Muscle of leg (tissue), 11 donors: ENCODE measurements around the gene ZFX. TPM values are rescaled to one million over a fixed set of nuclear protein-coding genes. Genes with fewer than 3 reads are reported as not detected.

Experiments
- DNase-seq: peaks from one replicate; pipeline ENCODE4 v3.0.0; 2013
- H3K27ac ChIP-seq: one replicate; pipeline ENCODE4 v1.5.1; 2013; ENCODE audit warnings: mild to moderate bottlenecking, low read length, control low read depth
- H3K27me3 ChIP-seq: one replicate; pipeline ENCODE4 v1.6.1; 2013; ENCODE audit warnings: low read length; ENCODE audit not compliant: control insufficient read depth, insufficient read depth
- H3K36me3 ChIP-seq: one replicate; pipeline ENCODE4 v1.6.1; 2013; ENCODE audit warnings: low read length; ENCODE audit not compliant: control insufficient read depth, insufficient read depth
- H3K4me1 ChIP-seq: one replicate; pipeline ENCODE4 v1.6.1; 2013; ENCODE audit warnings: low read length; ENCODE audit not compliant: control insufficient read depth, insufficient read depth
- H3K4me3 ChIP-seq: one replicate; pipeline ENCODE4 v1.5.1; 2013; ENCODE audit warnings: low read length, control low read depth
- H3K9me3 ChIP-seq: replicated peaks from 2 replicates; pipeline ENCODE4 v1.6.1; 2013; ENCODE audit warnings: low read depth, low read length; ENCODE audit not compliant: control insufficient read depth
- whole genome bisulfite sequencing: methylation state at CpG from one replicate; pipeline ENCODE4 v1.1.5; 2013; ENCODE audit warnings: missing lambda C conversion rate; ENCODE audit not compliant: insufficient coverage; 5-methylcytosine and 5-hydroxymethylcytosine counted together
- polyA plus RNA-seq, 8 donors: library from polyadenylated mRNA; unstranded; fragments of 120-200 nt; gene quantifications; one replicate each; pipeline versions ENCODE4 v1.2.1 to v1.2.3, GENCODE V29; 2013; ENCODE audit warnings: inconsistent platforms in 1 of 8, low replicate concordance in 1 of 8; ENCODE audit not compliant: insufficient read length in 8 of 8, insufficient read depth in 1 of 8
- total RNA-seq: library from RNA; stranded (reverse); fragments of 120-200 nt; gene quantifications from one replicate; pipeline ENCODE4 v1.2.4, GENCODE V29; 2013

The ZFX gene
- total and polyA plus RNA-seq, 9 donors = 13.8 to 47.7 (median 16.3) TPM

DNA sequence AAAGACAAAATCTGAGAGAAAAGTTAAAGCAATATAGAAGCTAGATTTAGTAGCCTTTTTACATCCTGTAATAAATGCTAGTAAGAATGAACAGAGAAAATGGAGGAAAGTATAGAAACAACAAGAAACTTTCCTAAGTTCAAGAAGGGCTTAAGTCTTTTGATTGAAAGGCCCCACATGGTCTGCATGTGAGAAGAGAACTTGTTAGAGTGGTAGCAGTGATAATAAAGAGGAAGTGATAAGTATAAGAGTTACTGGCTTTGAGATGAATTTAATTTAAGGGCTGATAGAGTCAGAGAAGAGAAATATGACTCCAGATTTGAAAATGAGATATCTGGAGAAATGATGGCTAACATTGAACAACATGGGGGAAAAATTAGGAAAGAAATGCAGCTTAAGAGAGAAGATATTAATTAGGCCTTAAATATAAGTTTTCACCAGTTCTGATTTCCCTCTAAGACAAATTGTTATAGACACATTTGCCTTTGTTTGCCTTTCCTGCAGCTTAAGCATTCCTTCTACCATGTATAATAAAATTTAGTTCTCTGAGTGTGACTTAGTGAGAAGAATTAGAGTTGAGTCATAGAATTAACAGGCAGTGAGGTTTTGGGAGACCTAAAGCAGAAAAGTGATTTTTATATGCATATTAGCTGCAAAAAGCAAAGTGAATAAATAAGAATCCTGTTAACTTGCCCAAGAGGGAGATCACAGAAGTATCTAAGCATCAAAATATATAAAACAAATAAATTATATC is 18.4 kb downstream of the ZFX start:
- peaks cover 3% of the 10 kb centered on the region for H3K36me3 ChIP-seq
- no peak overlapping the region for H3K4me3 ChIP-seq
- no peaks in the 10 kb centered on the region for H3K27me3 ChIP-seq
- no peaks in the 10 kb centered on the region for H3K9me3 ChIP-seq
- peaks cover 4% of the 10 kb centered on the region for H3K4me1 ChIP-seq
- DNase-seq = no peak
- no peak overlapping the region for H3K27ac ChIP-seq

- no peak overlapping the region for H3K27ac ChIP-seq
- no peaks in the 10 kb centered on the region for H3K9me3 ChIP-seq
- WGBS = 60% methylated on average over 1 of the region's 5 CpGs
- peaks cover 4% of the 10 kb centered on the region for H3K4me1 ChIP-seq
- H3K27me3 ChIP-seq = no peaks in the 10 kb centered on the region
- no peak for DNase-seq
- no peak overlapping the region for H3K4me3 ChIP-seq
- H3K36me3 ChIP-seq = peaks cover 10% of the 10 kb centered on the region
These were observed 19.3 kb downstream of the ZFX start for GRCh38 chrX:24168807-24169206.

- Histone ChIP-seq H3K4me1 (peaks cover 4% of the 10 kb centered on the region), H3K27me3 (no peaks in the 10 kb centered on the region), H3K27ac (no peak overlapping the region), H3K9me3 (no peaks in the 10 kb centered on the region), H3K4me3 (no peak overlapping the region), H3K36me3 (peaks cover 12% of the 10 kb centered on the region)
- no peak for DNase-seq
- 81% methylated on average over 2 of the region's 3 CpGs for WGBS
These were observed 19.7 kb downstream of the ZFX start for GRCh38 chrX:24169211-24169610.

DNA sequence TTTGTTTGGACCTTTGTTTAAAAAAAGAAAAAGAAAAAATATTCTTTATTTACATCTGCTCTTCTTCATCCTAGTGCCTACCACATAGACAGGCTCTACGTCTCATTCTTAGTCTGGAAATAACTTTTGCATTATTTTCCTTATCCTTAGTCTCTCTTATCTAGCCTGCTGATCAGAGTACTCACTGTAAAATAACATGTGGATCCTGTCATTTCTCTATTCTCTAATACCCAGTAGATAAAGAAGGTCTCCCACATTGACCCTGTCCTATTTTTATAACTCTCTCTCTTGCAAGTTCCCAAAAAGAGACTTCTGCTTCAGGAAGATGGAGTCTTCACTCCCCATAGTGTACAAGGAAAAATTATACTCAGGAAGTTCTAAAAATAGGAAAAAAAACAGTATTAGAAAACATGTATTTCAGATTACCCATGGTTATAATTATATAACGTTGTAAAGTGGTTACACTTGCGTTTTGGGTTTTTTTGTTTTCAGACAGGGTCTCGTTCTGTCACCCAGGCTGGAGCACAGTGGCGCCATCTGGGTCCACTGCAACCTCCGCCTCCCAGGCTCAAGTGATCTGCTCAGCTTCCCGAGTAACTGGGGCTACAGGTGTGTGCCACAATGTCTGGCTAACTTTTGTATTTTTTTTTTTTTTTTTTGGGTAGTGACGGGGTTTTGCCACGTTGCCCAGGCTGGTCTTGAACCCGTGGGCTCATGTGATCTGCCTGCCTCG is 23.8 kb downstream of the ZFX start:
- peaks cover 4% of the 10 kb centered on the region for H3K4me1 ChIP-seq
- 94% methylated on average over 3 of the region's 11 CpGs for whole genome bisulfite sequencing
- H3K4me3 ChIP-seq = no peak overlapping the region
- H3K9me3 ChIP-seq = no peaks in the 10 kb centered on the region
- no peaks in the 10 kb centered on the region for H3K27me3 ChIP-seq
- H3K27ac ChIP-seq = no peak overlapping the region
- DNase-seq = peak; percentile 16
- peaks cover 26% of the 10 kb centered on the region for H3K36me3 ChIP-seq

DNA sequence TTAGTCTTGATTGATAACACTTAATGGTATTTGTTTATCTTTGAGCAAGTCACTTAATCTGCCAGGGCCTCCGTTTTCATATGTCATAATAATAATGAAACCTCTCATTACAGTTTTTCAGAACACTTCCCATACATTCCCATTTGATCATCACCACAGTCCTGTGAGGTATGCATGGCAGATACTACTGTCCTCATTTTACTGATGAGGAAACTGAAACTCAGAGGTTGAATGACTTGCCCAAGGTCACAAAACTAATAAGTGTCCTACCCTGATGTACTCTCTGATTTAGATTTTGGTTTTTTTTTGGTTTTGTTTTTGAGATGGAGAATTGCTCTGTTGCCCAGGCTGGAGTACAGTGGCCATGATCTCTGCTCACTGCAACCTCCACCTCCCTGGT is 25.7 kb downstream of the ZFX start:
- H3K27me3 ChIP-seq = no peaks in the 10 kb centered on the region
- no peaks in the 10 kb centered on the region for H3K9me3 ChIP-seq
- H3K27ac ChIP-seq = no peak overlapping the region
- WGBS = 100% methylated on average over 1 of the region's 1 CpG
- no peak for DNase-seq
- H3K4me3 ChIP-seq = no peak overlapping the region
- no peaks in the 10 kb centered on the region for H3K4me1 ChIP-seq
- H3K36me3 ChIP-seq = peaks cover 36% of the 10 kb centered on the region

- WGBS = 99% methylated on average over 6 of the region's 8 CpGs
- Histone ChIP-seq H3K4me3 (no peak overlapping the region), H3K36me3 (peaks cover 41% of the 10 kb centered on the region), H3K9me3 (no peaks in the 10 kb centered on the region), H3K27ac (no peak overlapping the region), H3K4me1 (no peaks in the 10 kb centered on the region), H3K27me3 (no peaks in the 10 kb centered on the region)
- no peak for DNase-seq
These were observed 28.9 kb downstream of the ZFX start for GRCh38 chrX:24178441-24178840.

GRCh38 chrX:24184018-24184417 is 34.5 kb downstream of the ZFX start:
- H3K4me3 ChIP-seq = no peak overlapping the region
- H3K9me3 ChIP-seq = no peaks in the 10 kb centered on the region
- no CpG with 5 or more reads among the region's 5 CpGs for WGBS
- H3K27ac ChIP-seq = no peak overlapping the region
- no peaks in the 10 kb centered on the region for H3K27me3 ChIP-seq
- H3K36me3 ChIP-seq = peaks cover 21% of the 10 kb centered on the region
- no peaks in the 10 kb centered on the region for H3K4me1 ChIP-seq
- DNase-seq = no peak

GRCh38 chrX:24186483-24186882 is 37.0 kb downstream of the ZFX start:
- Histone ChIP-seq H3K4me3 (no peak overlapping the region), H3K9me3 (no peaks in the 10 kb centered on the region), H3K27me3 (no peaks in the 10 kb centered on the region), H3K4me1 (no peaks in the 10 kb centered on the region), H3K27ac (no peak overlapping the region), H3K36me3 (peaks cover 12% of the 10 kb centered on the region)
- no CpG with 5 or more reads among the region's 4 CpGs for WGBS
- DNase-seq = no peak

- no peaks in the 10 kb centered on the region for H3K4me1 ChIP-seq
- H3K36me3 ChIP-seq = peaks cover 12% of the 10 kb centered on the region
- H3K27ac ChIP-seq = no peak overlapping the region
- WGBS = no CpG with 5 or more reads among the region's 4 CpGs
- no peaks in the 10 kb centered on the region for H3K27me3 ChIP-seq
- no peak for DNase-seq
- H3K9me3 ChIP-seq = no peaks in the 10 kb centered on the region
- H3K4me3 ChIP-seq = no peak overlapping the region
These were observed 37.5 kb downstream of the ZFX start for GRCh38 chrX:24186986-24187385.

- Histone ChIP-seq H3K4me1 (no peaks in the 10 kb centered on the region), H3K27me3 (no peaks in the 10 kb centered on the region), H3K36me3 (peaks cover 14% of the 10 kb centered on the region), H3K27ac (no peak overlapping the region), H3K9me3 (no peaks in the 10 kb centered on the region), H3K4me3 (no peak overlapping the region)
- WGBS = no CpG with 5 or more reads among the region's 2 CpGs
- DNase-seq = no peak
These were observed 40.0 kb downstream of the ZFX start for GRCh38 chrX:24189490-24189889.
